Measurements from ENCODE around the gene CNTN1.
"Not testable (repeated sequence)": the region's sequence is repeated elsewhere in the genome, so short reads cannot be mapped to it uniquely, and the experiment has no call there.

Gene CNTN1

GRCh38 chr12:41055875-41056577 lies 363.8 kb downstream of the CNTN1 start:
- DNase-seq, result no peak

GRCh38 chr12:41058266-41058665 lies 366.0 kb downstream of the CNTN1 start:
- DNase-seq, result no peak

GRCh38 chr12:41061192-41061591 lies 369.0 kb downstream of the CNTN1 start:
- no peak for DNase-seq

GRCh38 chr12:41064411-41064810 lies 372.2 kb downstream of the CNTN1 start:
- no peak for DNase-seq

GRCh38 chr12:41067941-41068645 lies 375.9 kb downstream of the CNTN1 start:
- no peak for DNase-seq

- DNase-seq, result no peak
Measured at GRCh38 chr12:41073633-41074472, 381.6 kb downstream of the CNTN1 start.

GRCh38 chr12:41074473-41074769 lies 382.2 kb downstream of the CNTN1 start:
- DNase-seq, result no peak

GRCh38 chr12:41076114-41076513 lies 383.9 kb downstream of the CNTN1 start:
- DNase-seq, result no peak

- DNase-seq, result not testable (repeated sequence)
Measured at GRCh38 chr12:41081241-41081640, 389.0 kb downstream of the CNTN1 start.

GRCh38 chr12:41089438-41089837 lies 397.2 kb downstream of the CNTN1 start:
- DNase-seq, result no peak

- DNase-seq, result no peak
Measured at GRCh38 chr12:41092115-41092514, 399.9 kb downstream of the CNTN1 start.

- DNase-seq, result no peak
Measured at GRCh38 chr12:41096797-41097196, 404.6 kb downstream of the CNTN1 start.

- DNase-seq, result no peak
Measured at GRCh38 chr12:41100572-41100971, 408.3 kb downstream of the CNTN1 start.

GRCh38 chr12:41101806-41102205 lies 409.6 kb downstream of the CNTN1 start:
- DNase-seq, result no peak

GRCh38 chr12:41103614-41104013 lies 411.4 kb downstream of the CNTN1 start:
- DNase-seq, result no peak

GRCh38 chr12:41106315-41106714 lies 414.1 kb downstream of the CNTN1 start:
- DNase-seq, result no peak

- DNase-seq, result no peak
Measured at GRCh38 chr12:41108032-41108431, 415.8 kb downstream of the CNTN1 start.

- DNase-seq, result no peak
Measured at GRCh38 chr12:41112903-41113302, 420.7 kb downstream of the CNTN1 start.

- no peak for DNase-seq
Measured at GRCh38 chr12:41120211-41120610, 428.0 kb downstream of the CNTN1 start.

GRCh38 chr12:41121374-41121773 lies 429.1 kb downstream of the CNTN1 start:
- DNase-seq, result no peak

Data from T1000 (cell line).